Ovary (tissue), 9 donors: ENCODE results near the gene CEP128. TPM values are rescaled to one million over a fixed set of nuclear protein-coding genes. Genes with fewer than 3 reads are reported as not detected.

Experiments
- DNase-seq, 5 donors: peaks; one replicate each; pipeline ENCODE4 v3.0.0-alpha.2; 2019 to 2020
- H3K27ac ChIP-seq, 2 donors: fragments of 200-600 bp; one replicate each; pipeline versions ENCODE4 v1.5.1 to v1.8.0; 2019 to 2022
- H3K27me3 ChIP-seq: fragments of 200-600 bp; one replicate; pipeline ENCODE4 v1.8.0; 2022
- H3K36me3 ChIP-seq: fragments of 200-600 bp; sonication (generic); one replicate; pipeline ENCODE4 v1.5.1; 2019
- H3K4me1 ChIP-seq: one replicate; pipeline ENCODE4 v1.8.1; 2013; ENCODE audit warnings: mild to moderate bottlenecking, moderate library complexity; ENCODE audit not compliant: insufficient read depth
- H3K4me3 ChIP-seq: fragments of 200-600 bp; sonication (generic); one replicate; pipeline ENCODE4 v1.5.1; 2017
- H3K9me3 ChIP-seq, 2 donors: fragments of 200-600 bp in 1 of 2; sonication (generic) in 1 of 2; one replicate each; pipeline versions ENCODE4 v1.5.1 to v1.8.1; 2013 to 2019; ENCODE audit warnings: mild to moderate bottlenecking in 1 of 2, moderate library complexity in 1 of 2
- CTCF ChIP-seq, 3 donors: fragments of 450-650 bp in 2 of 3; fragments of 200-600 bp in 1 of 3; IDR thresholded peaks; one replicate each; pipeline versions ENCODE4 v1.5.1 to v1.8.0; 2016 to 2022; ENCODE audit warnings: antibody characterized with exemption in 3 of 3, mild to moderate bottlenecking in 1 of 3
- EP300 ChIP-seq: sonication (generic); formaldehyde crosslinking; IDR thresholded peaks from one replicate; pipeline ENCODE4 v1.6.1; 2017; ENCODE audit warnings: antibody characterized with exemption
- POLR2A ChIP-seq: fragments of 450-650 bp; IDR thresholded peaks from one replicate; pipeline ENCODE4 v1.6.1; 2017; ENCODE audit warnings: antibody characterized with exemption, mild to moderate bottlenecking, moderate library complexity
- WGBS, 3 donors: extraction: QIAGEN DNeasy Blood & Tissue Kit in 1 of 3; methylation state at CpG; one replicate each; pipeline versions ENCODE4 v1.1.5 to v1.1.7; 2013 to 2017; 5-methylcytosine and 5-hydroxymethylcytosine counted together
- intact Hi-C, 4 donors: fragments of 100-400 bp; cut with DNase I; formaldehyde crosslinking; loops; one replicate each; pipeline versions ENCODE4 v1.11.0 to v1.15.1; 2022 to 2023
- polyA plus RNA-seq, 2 donors: library from polyadenylated mRNA; stranded (reverse); fragments of 200-250 nt in 1 of 2; fragments of 350-450 nt in 1 of 2; fragmentation: Illumina TruSeq in 1 of 2; extraction: RNeasy Lipid Tissue Mini Kit (QIAGEN cat#74804) in 1 of 2; gene quantifications; one replicate each; pipeline ENCODE4 v1.2.3, GENCODE V29; 2013 to 2014
- total RNA-seq, 7 donors: library from RNA; depleted of rRNA in 2 of 7; stranded (reverse); fragments of >200 nt in 2 of 7; fragmentation: NEBNext Ultra II Directional in 3 of 7; extraction: Animal tissue kit (Norgen Biotek cat#: 25700) in 3 of 7; gene quantifications; one replicate each; pipeline versions ENCODE4 v1.1.0 to v1.2.4, GENCODE V29; 2016 to 2023
- donor health status: DM: no; HTN: no; CAD: no; lungs with moderate emphysema.
- donor health status: DM: no; HTN: no; CAD: no.
- donor health status: Bipolar disorder and iron deficiency.
- donor health status: DM: yes; HTN: yes; CAD: no.
- donor health status: DM: no; HTN: no; CAD: no.
- donor health status: DM: yes; HTN: yes; CAD: no.

The CEP128 gene
- total and polyA plus RNA-seq, 9 donors = 1.5 to 14.3 (median 6.4) TPM

GRCh38 chr14:80987235-80988032 lies 45.9 kb upstream of the CEP128 start:
- DNase-seq = peak in 4 of 5 donors; percentile 16 to 59 (median 33)
- peak; percentile 48 to 67 (median 60) for TF ChIP-seq CTCF (IDR thresholded peaks at IDR 0.05)
- TF ChIP-seq POLR2A = no peak
- no peak for TF ChIP-seq EP300
- Histone ChIP-seq H3K27ac (no peak overlapping the region), H3K36me3 (no peaks in the 10 kb centered on the region), H3K27me3 (no peaks in the 10 kb centered on the region), H3K4me1 (no peaks in the 10 kb centered on the region), H3K9me3 (no peaks in the 10 kb centered on the region), H3K4me3 (no peak overlapping the region)
- 29 to 36% (median 33%) methylated on average over 6 of the region's 6 CpGs for WGBS, 3 donors
- intact Hi-C loops = loop anchor here in 2 of 4 donors (1.0 to 10.0 kb wide), 2 partner anchors 33 to 477 kb away; no protein-coding TSS in a partner anchor

DNA sequence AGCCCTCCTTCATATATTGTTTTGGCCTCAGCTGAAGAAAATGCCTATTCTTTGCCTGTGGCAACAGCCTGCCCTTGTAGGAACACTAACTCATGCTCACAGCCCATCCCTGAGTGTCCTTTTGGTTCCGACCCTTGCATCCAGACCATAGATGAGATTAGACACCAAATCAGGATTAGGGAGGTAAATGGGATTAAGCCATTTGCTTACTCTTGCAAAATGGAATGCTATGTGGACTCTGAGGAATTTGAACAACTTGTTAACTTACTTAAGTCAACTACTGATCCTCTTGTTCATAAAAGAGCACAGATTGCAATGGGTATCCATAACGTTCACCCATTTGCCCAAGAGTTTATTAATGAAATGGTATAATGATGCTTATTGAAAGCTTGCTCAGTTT lies 41.2 kb upstream of the CEP128 start:
- H3K27ac ChIP-seq = no peak overlapping the region
- intact Hi-C loops = loop anchor here in 1 of 4 donors (10.0 kb wide), 1 partner anchor 482 kb away; no protein-coding TSS in a partner anchor
- H3K4me1 ChIP-seq = no peaks in the 10 kb centered on the region
- H3K27me3 ChIP-seq = no peaks in the 10 kb centered on the region
- no peak overlapping the region for H3K4me3 ChIP-seq
- H3K36me3 ChIP-seq = no peaks in the 10 kb centered on the region
- DNase-seq = no peak
- TF ChIP-seq CTCF (IDR thresholded peaks at IDR 0.05) (no peak), POLR2A (no peak), EP300 (no peak)
- WGBS, 3 donors = 72 to 83% (median 81%) methylated on average over 2 of the region's 2 CpGs
- no peaks in the 10 kb centered on the region for H3K9me3 ChIP-seq

DNA sequence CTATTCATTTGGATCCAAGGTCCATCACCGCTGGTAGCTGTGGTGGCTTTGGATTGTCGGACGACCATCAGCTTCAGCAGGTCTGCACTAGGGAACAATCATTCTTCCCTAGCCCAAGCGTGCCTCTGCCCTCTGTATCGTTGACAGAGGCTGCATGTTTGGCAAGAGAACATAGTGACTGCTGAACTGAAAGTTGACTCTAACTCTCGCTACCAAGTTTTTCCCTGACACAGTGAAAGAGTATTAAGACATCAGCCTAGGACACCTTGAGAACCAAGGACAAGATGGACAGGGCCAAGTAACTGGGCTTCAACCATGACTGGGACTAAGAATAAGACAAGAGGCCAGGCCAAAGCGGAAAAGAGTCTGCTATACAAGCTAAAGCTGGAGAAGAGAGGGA lies 40.1 kb upstream of the CEP128 start:
- intact Hi-C loops = loop anchor here in 1 of 4 donors (10.0 kb wide), 1 partner anchor 483 kb away; no protein-coding TSS in a partner anchor
- DNase-seq = no peak
- no peaks in the 10 kb centered on the region for H3K36me3 ChIP-seq
- H3K27ac ChIP-seq = no peak overlapping the region
- 87 to 91% (median 88%) methylated on average over 7 of the region's 7 CpGs for WGBS, 3 donors
- H3K4me3 ChIP-seq = no peak overlapping the region
- no peaks in the 10 kb centered on the region for H3K4me1 ChIP-seq
- H3K27me3 ChIP-seq = no peaks in the 10 kb centered on the region
- no peaks in the 10 kb centered on the region for H3K9me3 ChIP-seq
- TF ChIP-seq CTCF (IDR thresholded peaks at IDR 0.05) (no peak), POLR2A (no peak), EP300 (no peak)

DNA sequence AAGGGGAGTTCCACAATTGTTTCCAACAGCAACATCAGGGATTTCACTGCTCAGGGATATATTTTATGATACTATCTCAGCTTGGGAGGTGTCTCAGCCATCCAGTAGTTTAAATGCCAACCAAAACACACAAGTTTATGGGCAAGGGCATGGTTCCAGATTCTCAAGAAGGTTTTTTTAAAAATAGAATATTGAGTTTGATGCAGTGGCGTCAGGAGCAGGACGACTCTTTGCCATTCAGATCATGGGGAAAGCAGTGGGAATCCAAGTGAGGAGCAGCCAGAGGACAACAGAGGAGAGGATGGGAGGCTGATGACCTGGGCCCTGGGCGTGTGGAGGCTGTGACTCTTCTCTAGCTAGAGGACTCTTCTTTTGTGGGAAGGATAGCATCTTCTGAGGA lies 39.6 kb upstream of the CEP128 start:
- H3K9me3 ChIP-seq = no peaks in the 10 kb centered on the region
- TF ChIP-seq EP300 = no peak
- TF ChIP-seq POLR2A = no peak
- no peak for TF ChIP-seq CTCF (IDR thresholded peaks at IDR 0.05)
- intact Hi-C loops = loop anchor here in 1 of 4 donors (10.0 kb wide), 1 partner anchor 484 kb away; no protein-coding TSS in a partner anchor
- DNase-seq = no peak
- no peak overlapping the region for H3K4me3 ChIP-seq
- 60 to 61% (median 61%) methylated on average over 3 of the region's 3 CpGs for WGBS, 3 donors
- no peaks in the 10 kb centered on the region for H3K27me3 ChIP-seq
- H3K27ac ChIP-seq = no peak overlapping the region
- H3K4me1 ChIP-seq = no peaks in the 10 kb centered on the region
- H3K36me3 ChIP-seq = no peaks in the 10 kb centered on the region
